HG03196 (cell line): Measurements from ENCODE around the gene PLPP4.
"Not testable (repeated sequence)": the region's sequence is repeated elsewhere in the genome, so short reads cannot be mapped to it uniquely, and the experiment has no call there.

ENCODE experiments used
- ATAC-seq: cut with Tn5 transposase; IDR thresholded peaks from one replicate; pipeline ENCODE4 v1.9.1; 2021; ENCODE audit not compliant: unreplicated experiment

PLPP4 gene

GRCh38 chr10:120485946-120486345 is 28.9 kb downstream of the PLPP4 start:
- no peak for ATAC-seq

- no peak for ATAC-seq
Measured at GRCh38 chr10:120486671-120487205, 29.7 kb downstream of the PLPP4 start.

GRCh38 chr10:120490288-120490687 is 33.3 kb downstream of the PLPP4 start:
- ATAC-seq, result no peak

- ATAC-seq, result no peak
Measured at GRCh38 chr10:120492346-120492745, 35.3 kb downstream of the PLPP4 start.

GRCh38 chr10:120493411-120494312 is 36.6 kb downstream of the PLPP4 start:
- no peak for ATAC-seq

GRCh38 chr10:120494313-120494710 is 37.3 kb downstream of the PLPP4 start:
- ATAC-seq, result no peak

GRCh38 chr10:120495226-120496009 is 38.4 kb downstream of the PLPP4 start:
- no peak for ATAC-seq

GRCh38 chr10:120499883-120500282 is 42.9 kb downstream of the PLPP4 start:
- no peak for ATAC-seq

- ATAC-seq, result no peak
Measured at GRCh38 chr10:120503689-120504088, 46.7 kb downstream of the PLPP4 start.

- ATAC-seq, result not testable (repeated sequence)
Measured at GRCh38 chr10:120504227-120504626, 47.2 kb downstream of the PLPP4 start.

- ATAC-seq, result no peak
Measured at GRCh38 chr10:120505056-120505455, 48.0 kb downstream of the PLPP4 start.

- ATAC-seq, result no peak
Measured at GRCh38 chr10:120505866-120506265, 48.8 kb downstream of the PLPP4 start.

GRCh38 chr10:120506674-120507073 is 49.6 kb downstream of the PLPP4 start:
- ATAC-seq, result no peak

GRCh38 chr10:120507175-120507574 is 50.1 kb downstream of the PLPP4 start:
- no peak for ATAC-seq

GRCh38 chr10:120507651-120508050 is 50.6 kb downstream of the PLPP4 start:
- ATAC-seq, result no peak

GRCh38 chr10:120508393-120508792 is 51.4 kb downstream of the PLPP4 start:
- no peak for ATAC-seq

- ATAC-seq, result no peak
Measured at GRCh38 chr10:120508966-120509365, 51.9 kb downstream of the PLPP4 start.

GRCh38 chr10:120511165-120511564 is 54.1 kb downstream of the PLPP4 start:
- no peak for ATAC-seq

GRCh38 chr10:120513307-120513796 is 56.3 kb downstream of the PLPP4 start:
- ATAC-seq, result no peak

GRCh38 chr10:120514035-120514620 is 57.1 kb downstream of the PLPP4 start:
- no peak for ATAC-seq

- ATAC-seq, result no peak
Measured at GRCh38 chr10:120514959-120515358, 57.9 kb downstream of the PLPP4 start.
